ENCODE measurements around the gene CANT1.

Gene CANT1

GRCh38 chr17:78995022-78995760, 14.4 kb downstream of the CANT1 start:
- peak; percentile 5 for DNase-seq (ENCODE audit: low spot score)

GRCh38 chr17:78993981-78994671, 15.4 kb downstream of the CANT1 start:
- peak; percentile 22 for DNase-seq (ENCODE audit: low spot score)

- DNase-seq (ENCODE audit: low spot score), result peak; percentile 82
Measured at GRCh38 chr17:78993241-78993956, 16.2 kb downstream of the CANT1 start.

- DNase-seq (ENCODE audit: low spot score), result no peak
Measured at GRCh38 chr17:78992542-78993212, 16.9 kb downstream of the CANT1 start.

GRCh38 chr17:78991906-78992532, 17.5 kb downstream of the CANT1 start:
- no peak for DNase-seq (ENCODE audit: low spot score)

- no peak for DNase-seq (ENCODE audit: low spot score)
Measured at GRCh38 chr17:78991017-78991738, 18.4 kb downstream of the CANT1 start.

- DNase-seq (ENCODE audit: low spot score), result no peak
Measured at GRCh38 chr17:78990349-78991016, 19.1 kb downstream of the CANT1 start.

GRCh38 chr17:78988152-78988551, 21.4 kb downstream of the CANT1 start:
- DNase-seq (ENCODE audit: low spot score), result no peak

- no peak for DNase-seq (ENCODE audit: low spot score)
Measured at GRCh38 chr17:78986649-78987328, 22.8 kb downstream of the CANT1 start.

- DNase-seq (ENCODE audit: low spot score), result no peak
Measured at GRCh38 chr17:78986048-78986648, 23.4 kb downstream of the CANT1 start.

- no peak for DNase-seq (ENCODE audit: low spot score)
Measured at GRCh38 chr17:78985395-78985794, 24.2 kb downstream of the CANT1 start.

- DNase-seq (ENCODE audit: low spot score), result no peak
Measured at GRCh38 chr17:78981010-78981888, 28.3 kb downstream of the CANT1 start.

GRCh38 chr17:78980624-78980972, 29.0 kb downstream of the CANT1 start:
- DNase-seq (ENCODE audit: low spot score), result no peak

GRCh38 chr17:78979780-78980623, 29.6 kb downstream of the CANT1 start, which contains the start of gene LGALS3BP:
Gene LGALS3BP, minus strand, starts transcription at chr17:78979923. Its CDS starts 2,732 bp downstream, at chr17:78977191.
- peak; percentile 91 for DNase-seq (ENCODE audit: low spot score)

GRCh38 chr17:78977997-78978973, 31.3 kb downstream of the CANT1 start:
- no peak for DNase-seq (ENCODE audit: low spot score)

- DNase-seq (ENCODE audit: low spot score), result no peak
Measured at GRCh38 chr17:78977681-78977943, 32.0 kb downstream of the CANT1 start.

All from HuH-7 (cell line).